ENCODE data around the gene ARL2. TPM values are rescaled to one million over a fixed set of nuclear protein-coding genes. Genes with fewer than 3 reads are reported as not detected.

The ARL2 gene
- total RNA-seq, result 10 to 100 TPM; 49.1 to 54.1 TPM

GRCh38 chr11:65013888-65014725, at the start of gene ARL2:
TSS of gene ARL2 (plus strand) at chr11:65014160. CDS start at chr11:65014208, 48 bp downstream.

GRCh38 chr11:64971421-64972233, 42.3 kb upstream of the ARL2 start, which contains the start of gene MAJIN:
TSS of gene MAJIN (minus strand) at chr11:64972108. CDS start at chr11:64959405, 12,703 bp downstream.

DNA sequence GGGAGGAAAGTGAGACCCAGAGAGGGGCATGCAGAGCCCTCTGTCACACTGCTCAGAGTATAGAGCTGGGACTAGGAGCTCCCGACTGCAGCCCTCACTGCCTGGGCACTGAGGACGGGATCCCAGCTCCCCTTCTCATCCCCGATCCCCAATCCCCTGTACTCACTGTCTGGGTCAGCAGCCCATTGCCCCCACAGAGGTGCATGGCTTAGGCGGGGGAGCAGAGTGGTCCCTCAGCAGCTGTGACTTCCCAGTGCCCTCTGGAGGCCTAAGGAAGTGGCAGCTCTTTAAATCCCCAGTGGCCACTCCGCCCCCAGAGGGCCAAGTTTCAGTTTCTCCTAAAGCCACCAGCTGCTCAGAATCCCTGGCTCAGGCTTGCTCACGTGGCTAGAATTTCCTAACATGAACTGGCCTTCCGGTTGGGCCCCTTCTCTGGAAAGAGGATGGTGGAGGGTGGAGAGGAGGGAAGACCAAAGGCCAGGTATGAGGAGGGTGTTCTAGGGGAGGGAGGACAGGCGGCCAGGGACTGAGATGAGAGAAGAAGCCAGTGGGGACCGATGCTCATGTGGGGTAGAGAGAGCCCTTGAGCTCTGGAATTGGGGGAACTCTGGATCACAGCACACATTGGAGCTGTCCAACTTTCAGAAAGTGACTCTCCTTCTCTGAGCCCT, 17.1 kb upstream of the ARL2 start, which contains the start of gene BATF2:
Gene BATF2 (minus strand): TSS at position 262 of the 671 bp plus-strand sequence. CDS start 57 bp downstream, at position 205.

DNA sequence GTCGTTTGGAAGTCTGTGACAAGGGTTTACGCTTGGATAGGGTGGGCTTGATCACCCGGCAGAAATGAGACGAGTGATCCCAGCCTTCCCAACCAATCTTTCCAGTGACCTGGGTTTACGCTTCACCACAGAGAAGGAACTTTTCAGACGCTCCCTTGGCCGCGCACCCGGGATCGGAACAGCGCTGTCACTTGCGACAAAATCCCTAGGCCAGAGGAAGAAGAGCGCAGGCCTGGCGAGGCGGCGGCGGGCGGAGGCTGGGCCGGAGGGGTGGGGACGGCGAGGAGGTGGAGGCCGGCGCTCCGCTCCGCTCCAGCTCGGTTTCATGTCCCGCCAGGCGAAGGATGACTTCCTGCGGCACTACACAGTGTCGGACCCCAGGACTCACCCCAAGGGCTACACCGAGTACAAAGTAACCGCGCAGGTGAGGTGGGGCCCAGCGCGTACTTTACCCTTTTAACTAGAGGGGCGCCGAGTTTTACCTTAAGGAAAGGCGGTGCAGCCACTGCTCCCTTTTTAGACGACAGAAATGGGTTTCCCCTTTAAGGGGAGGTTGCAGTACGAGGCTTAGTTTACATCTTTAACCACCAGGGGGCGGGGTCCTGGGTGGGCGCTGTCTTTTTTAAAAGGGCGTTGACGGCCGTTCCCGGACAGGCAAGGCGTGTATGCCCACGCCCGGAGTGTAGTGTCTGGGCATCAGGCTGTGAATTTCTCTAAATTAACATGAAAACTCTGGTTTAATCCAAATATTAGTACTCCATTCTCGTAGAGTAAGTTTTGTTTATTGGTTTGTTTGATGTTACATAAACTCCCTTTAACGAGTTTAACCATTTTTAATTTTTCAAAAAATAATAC, 13.5 kb downstream of the ARL2 start, which contains the start of gene SNX15:
Gene SNX15 (plus strand): TSS at position 227 of the 855 bp plus-strand sequence. CDS start 99 bp downstream, at position 326.

DNA sequence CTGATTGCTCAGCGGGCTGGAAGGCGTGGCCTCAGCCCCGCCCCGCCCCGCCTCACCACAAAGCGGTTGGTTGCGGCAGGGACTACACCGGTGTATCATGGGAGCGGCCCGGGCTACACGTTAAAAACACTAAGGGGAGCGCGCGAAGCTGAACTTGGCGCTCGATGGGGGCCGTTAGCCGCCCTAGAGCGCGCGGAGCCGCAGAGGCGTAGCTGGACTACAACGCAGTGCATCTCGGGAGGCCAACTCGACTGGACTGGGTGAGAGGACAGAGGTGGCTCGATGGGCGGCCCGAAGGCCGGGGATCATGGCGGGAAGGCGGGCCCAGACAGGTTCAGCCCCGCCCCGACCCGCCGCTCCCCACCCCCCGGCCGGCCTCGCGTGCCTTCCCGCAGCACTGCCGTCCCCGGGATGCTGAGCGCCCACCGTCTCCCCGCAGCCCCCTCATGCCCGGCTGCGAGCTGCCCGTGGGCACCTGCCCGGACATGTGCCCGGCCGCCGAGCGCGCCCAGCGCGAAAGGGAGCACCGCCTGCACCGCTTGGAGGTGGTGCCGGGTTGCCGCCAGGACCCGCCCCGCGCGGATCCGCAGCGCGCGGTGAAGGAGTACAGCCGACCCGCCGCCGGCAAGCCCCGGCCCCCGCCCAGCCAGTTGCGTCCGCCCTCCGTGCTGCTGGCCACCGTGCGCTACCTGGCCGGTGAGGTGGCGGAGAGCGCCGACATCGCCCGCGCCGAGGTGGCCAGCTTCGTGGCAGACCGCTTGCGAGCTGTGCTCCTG, 27.1 kb downstream of the ARL2 start, which contains the start of gene SAC3D1:
Gene SAC3D1 (plus strand): TSS at position 364 of the 776 bp plus-strand sequence. CDS start 83 bp downstream, at position 447.

DNA sequence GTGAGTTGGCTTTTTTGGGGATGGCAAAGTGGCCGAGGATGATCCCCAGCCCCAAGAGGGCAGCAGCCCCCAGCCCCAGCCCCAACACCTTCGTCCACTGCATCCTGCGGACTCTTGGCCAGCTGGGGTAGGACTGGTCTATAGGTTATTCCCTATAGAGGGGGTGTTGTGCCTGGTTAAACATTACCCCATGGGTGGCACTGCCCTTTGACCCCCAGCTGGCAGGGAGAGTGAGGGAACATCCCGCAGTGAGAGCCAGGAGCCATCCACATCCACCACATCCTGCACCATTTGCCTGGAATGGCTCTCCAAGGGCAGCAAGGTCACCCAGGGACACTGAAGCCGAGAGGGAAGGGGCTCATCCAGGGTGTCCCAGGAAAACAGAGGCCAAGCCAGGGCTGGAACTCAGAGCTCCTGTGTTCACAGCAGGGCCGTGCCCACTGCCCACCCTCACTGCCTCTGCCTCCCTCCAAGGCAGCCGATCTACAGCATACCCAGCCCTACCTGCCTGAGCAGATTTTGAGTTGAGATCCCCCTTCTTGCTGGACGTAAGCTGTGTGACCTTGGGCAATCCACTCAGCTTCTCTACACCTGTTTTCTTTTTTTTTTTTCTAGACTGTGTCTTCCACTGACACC, 44.6 kb downstream of the ARL2 start, which contains the start of gene NAALADL1:
Gene NAALADL1 (minus strand): TSS at position 135 of the 636 bp plus-strand sequence. CDS start 32 bp downstream, at position 103.

Small RNA genes within 50 kb of the gene (microRNA-seq; reads per million reads assigned to microRNA genes)
- not detected for gene MIR6879 (ENCODE audit: borderline microRNAs expressed, borderline replicate concordance)

Other genes starting within 250 kb of the ARL2 start
- 100 to 1,000 TPM; 467 to 471 TPM for gene SF1, start 235.6 kb upstream of the ARL2 start, total RNA-seq
- 10 to 100 TPM; 88.2 to 92.8 TPM for gene MAP4K2, start 210.9 kb upstream of the ARL2 start, total RNA-seq
- 10 to 100 TPM; 34.8 to 37.5 TPM for gene MEN1, start 203.6 kb upstream of the ARL2 start, total RNA-seq
- 1 to 10 TPM; 1.8 to 2.2 TPM for gene CDC42BPG, start 169.5 kb upstream of the ARL2 start, total RNA-seq
- gene EHD1, start 135.5 kb upstream of the ARL2 start, total RNA-seq, result 100 to 1,000 TPM; 114 to 120 TPM
- 10 to 100 TPM; 31.0 to 32.6 TPM for gene ATG2A, start 97.0 kb upstream of the ARL2 start, total RNA-seq
- gene PPP2R5B, start 89.5 kb upstream of the ARL2 start, total RNA-seq, result 10 to 100 TPM; 19.8 to 20.3 TPM
- gene GPHA2, start 78.3 kb upstream of the ARL2 start, total RNA-seq, result not detected
- gene MAJIN, start 42.1 kb upstream of the ARL2 start, total RNA-seq, result under 1 TPM; 0.20 to 0.36 TPM
- under 1 TPM in 1 of 2 experiments, not detected in 1; 0.19 TPM for gene BATF2, start 17.2 kb upstream of the ARL2 start, total RNA-seq
- gene SNX15, start 13.3 kb downstream of the ARL2 start, total RNA-seq, result 10 to 100 TPM; 25.9 to 27.5 TPM
- gene SAC3D1, start 27.1 kb downstream of the ARL2 start, total RNA-seq, result 10 to 100 TPM; 29.0 to 29.6 TPM
- 10 to 100 TPM; 11.8 to 12.4 TPM for gene NAALADL1, start 44.4 kb downstream of the ARL2 start, total RNA-seq
- gene CDCA5, start 69.9 kb downstream of the ARL2 start, total RNA-seq, result 10 to 100 TPM; 72.9 to 77.5 TPM
- gene ZFPL1, start 70.1 kb downstream of the ARL2 start, total RNA-seq, result 10 to 100 TPM; 26.6 to 27.5 TPM
- 100 to 1,000 TPM; 167 to 172 TPM for gene VPS51, start 82.1 kb downstream of the ARL2 start, total RNA-seq
- gene TM7SF2, start 97.7 kb downstream of the ARL2 start, total RNA-seq, result 10 to 100 TPM; 27.8 to 28.5 TPM
- gene ZNHIT2, start 103.5 kb downstream of the ARL2 start, total RNA-seq, result 1 to 10 TPM; 7.7 to 9.4 TPM
- 1,000 to 10,000 TPM; 1,282 to 1,325 TPM for gene FAU, start 108.0 kb downstream of the ARL2 start, total RNA-seq
- gene MRPL49, start 108.2 kb downstream of the ARL2 start, total RNA-seq, result 10 to 100 TPM; 40.9 to 42.2 TPM
- 10 to 100 TPM; 39.2 to 43.4 TPM for gene SYVN1, start 120.4 kb downstream of the ARL2 start, total RNA-seq
- gene SPDYC, start 156.1 kb downstream of the ARL2 start, total RNA-seq, result not detected
- 100 to 1,000 TPM; 161 to 168 TPM for gene CAPN1, start 167.8 kb downstream of the ARL2 start, total RNA-seq
- 10 to 100 TPM; 35.9 to 37.6 TPM for gene POLA2, start 247.8 kb downstream of the ARL2 start, total RNA-seq